ENCODE measurements around the gene PF4V1.

PF4V1 gene

GRCh38 chr4:73852771-73853170 is 325 bp upstream of the PF4V1 start:
- H3K4me3 ChIP-seq (ENCODE audit: control insufficient read depth in 1 of 7, extremely low read depth in 1 of 7, insufficient read depth in 4 of 7, low read depth in 2 of 7, low read length in 6 of 7), result no peak overlapping the region
- CTCF ChIA-PET, result interaction anchor here (0.9 to 2.1 kb wide), 6 partner anchors 9 to 246 kb away, joined by 3 to 10 read pairs (median 4); partner anchors contain the start of gene CXCL2
- POLR2A ChIA-PET, result no interaction called here

GRCh38 chr4:73853718-73854473 is 800 bp downstream of the PF4V1 start:
- ChIA-PET CTCF (interaction anchor here (0.8 to 2.1 kb wide), 9 partner anchors 8 to 275 kb away, joined by 3 to 10 read pairs (median 3); no protein-coding TSS in a partner anchor), POLR2A (no interaction called here)
- 41% methylated on average over 5 of the region's 8 CpGs for WGBS (ENCODE audit: insufficient coverage)
- peaks cover 0 to 10% (median 4%) of the 10 kb centered on the region in 4 experiments for H3K4me1 ChIP-seq (ENCODE audit: control extremely low read depth in 1 of 4, control insufficient read depth in 4 of 4, insufficient read depth in 4 of 4, low read length in 3 of 4)
- no peaks in the 10 kb centered on the region for H3K9me3 ChIP-seq (ENCODE audit: control extremely low read depth in 1 of 5, control insufficient read depth in 4 of 5, insufficient read depth in 2 of 5, low read depth in 1 of 5, low read length in 4 of 5)
- DNase-seq, result no peak
- peak overlapping the region in 3 of 7 experiments; percentile 24 to 60 (median 49) for H3K4me3 ChIP-seq (ENCODE audit: control insufficient read depth in 1 of 7, extremely low read depth in 1 of 7, insufficient read depth in 4 of 7, low read depth in 2 of 7, low read length in 6 of 7)
- no peaks in the 10 kb centered on the region for H3K36me3 ChIP-seq (ENCODE audit: control insufficient read depth in 4 of 4, insufficient read depth in 4 of 4, low read length in 3 of 4)
- H3K27ac ChIP-seq (ENCODE audit: insufficient read depth in 1 of 2, low read depth in 1 of 2, low read length in 2 of 2, poor library complexity in 1 of 2, severe bottlenecking in 2 of 2), result no peak overlapping the region
- H3K27me3 ChIP-seq (replicated peaks in 2 of 5; ENCODE audit: control insufficient read depth in 4 of 5, insufficient read depth in 5 of 5, low read length in 4 of 5), result peaks cover 0 to 9% (median 7%) of the 10 kb centered on the region in 5 experiments

More at GRCh38 chr4:73852771-73853170, 325 bp upstream of the PF4V1 start:
- H3K36me3 ChIP-seq (ENCODE audit: control insufficient read depth in 4 of 4, insufficient read depth in 4 of 4, low read length in 3 of 4), result no peaks in the 10 kb centered on the region
- peaks cover 0 to 9% (median 7%) of the 10 kb centered on the region in 5 experiments for H3K27me3 ChIP-seq (replicated peaks in 2 of 5; ENCODE audit: control insufficient read depth in 4 of 5, insufficient read depth in 5 of 5, low read length in 4 of 5)
- no peak overlapping the region for H3K27ac ChIP-seq (ENCODE audit: insufficient read depth in 1 of 2, low read depth in 1 of 2, low read length in 2 of 2, poor library complexity in 1 of 2, severe bottlenecking in 2 of 2)
- peak in 2 of 3 donors; percentile 19 to 45 for DNase-seq
- H3K4me1 ChIP-seq (ENCODE audit: control extremely low read depth in 1 of 4, control insufficient read depth in 4 of 4, insufficient read depth in 4 of 4, low read length in 3 of 4), result peaks cover 0 to 12% (median 5%) of the 10 kb centered on the region in 4 experiments
- H3K9me3 ChIP-seq (ENCODE audit: control extremely low read depth in 1 of 5, control insufficient read depth in 4 of 5, insufficient read depth in 2 of 5, low read depth in 1 of 5, low read length in 4 of 5), result no peaks in the 10 kb centered on the region

GRCh38 chr4:73855406-73855805 is 2.3 kb downstream of the PF4V1 start:
- Histone ChIP-seq H3K27ac (ENCODE audit: insufficient read depth in 1 of 2, low read depth in 1 of 2, low read length in 2 of 2, poor library complexity in 1 of 2, severe bottlenecking in 2 of 2) (no peak overlapping the region), H3K9me3 (ENCODE audit: control extremely low read depth in 1 of 5, control insufficient read depth in 4 of 5, insufficient read depth in 2 of 5, low read depth in 1 of 5, low read length in 4 of 5) (no peaks in the 10 kb centered on the region), H3K27me3 (replicated peaks in 2 of 5; ENCODE audit: control insufficient read depth in 4 of 5, insufficient read depth in 5 of 5, low read length in 4 of 5) (peaks cover 0 to 9% (median 7%) of the 10 kb centered on the region in 5 experiments), H3K36me3 (ENCODE audit: control insufficient read depth in 4 of 4, insufficient read depth in 4 of 4, low read length in 3 of 4) (no peaks in the 10 kb centered on the region), H3K4me3 (ENCODE audit: control insufficient read depth in 1 of 7, extremely low read depth in 1 of 7, insufficient read depth in 4 of 7, low read depth in 2 of 7, low read length in 6 of 7) (no peak overlapping the region), H3K4me1 (ENCODE audit: control extremely low read depth in 1 of 4, control insufficient read depth in 4 of 4, insufficient read depth in 4 of 4, low read length in 3 of 4) (peaks cover 0 to 18% (median 11%) of the 10 kb centered on the region in 4 experiments)
- ChIA-PET CTCF (interaction anchor here (0.6 to 1.4 kb wide), 2 partner anchors 9 to 123 kb away, joined by 3 to 4 read pairs; no protein-coding TSS in a partner anchor), POLR2A (no interaction called here)
- DNase-seq, result no peak
- no CpG with 5 or more reads among the region's 4 CpGs for WGBS (ENCODE audit: insufficient coverage)

DNA sequence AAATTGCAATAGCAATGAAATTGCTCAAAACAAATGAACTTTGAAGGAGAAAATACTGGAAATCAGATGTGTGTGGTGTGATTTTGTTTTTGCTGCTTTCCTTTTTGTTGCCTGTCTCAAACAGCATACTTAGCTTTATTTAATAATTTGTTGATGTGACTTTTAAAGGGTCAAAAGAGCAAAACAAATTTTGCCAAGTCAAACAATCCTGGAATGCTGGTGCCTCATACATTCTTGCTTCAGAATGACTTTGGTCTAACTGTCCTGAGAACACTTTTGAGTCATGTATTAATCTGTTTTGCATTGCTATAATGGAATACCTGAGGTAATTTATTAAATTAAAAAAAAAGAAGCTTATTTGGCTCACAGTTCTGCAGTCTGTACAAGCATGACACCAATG is 3.4 kb downstream of the PF4V1 start:
- Histone ChIP-seq H3K36me3 (ENCODE audit: control insufficient read depth in 4 of 4, insufficient read depth in 4 of 4, low read length in 3 of 4) (no peaks in the 10 kb centered on the region), H3K27me3 (replicated peaks in 2 of 5; ENCODE audit: control insufficient read depth in 4 of 5, insufficient read depth in 5 of 5, low read length in 4 of 5) (peaks cover 0 to 9% (median 7%) of the 10 kb centered on the region in 5 experiments), H3K4me1 (ENCODE audit: control extremely low read depth in 1 of 4, control insufficient read depth in 4 of 4, insufficient read depth in 4 of 4, low read length in 3 of 4) (peaks cover 0 to 18% (median 11%) of the 10 kb centered on the region in 4 experiments), H3K4me3 (ENCODE audit: control insufficient read depth in 1 of 7, extremely low read depth in 1 of 7, insufficient read depth in 4 of 7, low read depth in 2 of 7, low read length in 6 of 7) (no peak overlapping the region), H3K9me3 (ENCODE audit: control extremely low read depth in 1 of 5, control insufficient read depth in 4 of 5, insufficient read depth in 2 of 5, low read depth in 1 of 5, low read length in 4 of 5) (no peaks in the 10 kb centered on the region), H3K27ac (ENCODE audit: insufficient read depth in 1 of 2, low read depth in 1 of 2, low read length in 2 of 2, poor library complexity in 1 of 2, severe bottlenecking in 2 of 2) (no peak overlapping the region)
- DNase-seq, result no peak
- ChIA-PET CTCF (interaction anchor here (0.8 kb wide), 1 partner anchor 11 kb away, joined by 3 read pairs; no protein-coding TSS in a partner anchor), POLR2A (no interaction called here)

GRCh38 chr4:73859614-73860088 is 6.6 kb downstream of the PF4V1 start:
- peaks cover 0 to 2% (median 0%) of the 10 kb centered on the region in 5 experiments for H3K27me3 ChIP-seq (replicated peaks in 2 of 5; ENCODE audit: control insufficient read depth in 4 of 5, insufficient read depth in 5 of 5, low read length in 4 of 5)
- H3K9me3 ChIP-seq (ENCODE audit: control extremely low read depth in 1 of 5, control insufficient read depth in 4 of 5, insufficient read depth in 2 of 5, low read depth in 1 of 5, low read length in 4 of 5), result no peaks in the 10 kb centered on the region
- no peak overlapping the region for H3K4me3 ChIP-seq (ENCODE audit: control insufficient read depth in 1 of 7, extremely low read depth in 1 of 7, insufficient read depth in 4 of 7, low read depth in 2 of 7, low read length in 6 of 7)
- H3K36me3 ChIP-seq (ENCODE audit: control insufficient read depth in 4 of 4, insufficient read depth in 4 of 4, low read length in 3 of 4), result no peaks in the 10 kb centered on the region
- POLR2A ChIA-PET, result no interaction called here
- H3K27ac ChIP-seq (ENCODE audit: insufficient read depth in 1 of 2, low read depth in 1 of 2, low read length in 2 of 2, poor library complexity in 1 of 2, severe bottlenecking in 2 of 2), result no peak overlapping the region
- CTCF ChIA-PET, result interaction anchor here (0.7 to 2.5 kb wide), 10 partner anchors 9 to 274 kb away, joined by 3 to 21 read pairs (median 4); partner anchors contain the start of gene CXCL6
- DNase-seq, result peak in 2 of 3 donors; percentile 64 to 70
- peaks cover 0 to 9% (median 8%) of the 10 kb centered on the region in 4 experiments for H3K4me1 ChIP-seq (ENCODE audit: control extremely low read depth in 1 of 4, control insufficient read depth in 4 of 4, insufficient read depth in 4 of 4, low read length in 3 of 4)

GRCh38 chr4:73860181-73860580 is 7.1 kb downstream of the PF4V1 start:
- H3K36me3 ChIP-seq (ENCODE audit: control insufficient read depth in 4 of 4, insufficient read depth in 4 of 4, low read length in 3 of 4), result no peaks in the 10 kb centered on the region
- no peak for DNase-seq
- H3K4me3 ChIP-seq (ENCODE audit: control insufficient read depth in 1 of 7, extremely low read depth in 1 of 7, insufficient read depth in 4 of 7, low read depth in 2 of 7, low read length in 6 of 7), result no peak overlapping the region
- no peaks in the 10 kb centered on the region for H3K9me3 ChIP-seq (ENCODE audit: control extremely low read depth in 1 of 5, control insufficient read depth in 4 of 5, insufficient read depth in 2 of 5, low read depth in 1 of 5, low read length in 4 of 5)
- no peak overlapping the region for H3K27ac ChIP-seq (ENCODE audit: insufficient read depth in 1 of 2, low read depth in 1 of 2, low read length in 2 of 2, poor library complexity in 1 of 2, severe bottlenecking in 2 of 2)
- WGBS (ENCODE audit: insufficient coverage), result no CpG with 5 or more reads among the region's 4 CpGs
- H3K27me3 ChIP-seq (replicated peaks in 2 of 5; ENCODE audit: control insufficient read depth in 4 of 5, insufficient read depth in 5 of 5, low read length in 4 of 5), result no peaks in the 10 kb centered on the region
- ChIA-PET CTCF (interaction anchor here (0.8 to 2.5 kb wide), 7 partner anchors 8 to 198 kb away, joined by 3 to 21 read pairs (median 4); partner anchors contain the start of gene CXCL6), POLR2A (no interaction called here)
- peaks cover 0 to 9% (median 8%) of the 10 kb centered on the region in 4 experiments for H3K4me1 ChIP-seq (ENCODE audit: control extremely low read depth in 1 of 4, control insufficient read depth in 4 of 4, insufficient read depth in 4 of 4, low read length in 3 of 4)

DNA sequence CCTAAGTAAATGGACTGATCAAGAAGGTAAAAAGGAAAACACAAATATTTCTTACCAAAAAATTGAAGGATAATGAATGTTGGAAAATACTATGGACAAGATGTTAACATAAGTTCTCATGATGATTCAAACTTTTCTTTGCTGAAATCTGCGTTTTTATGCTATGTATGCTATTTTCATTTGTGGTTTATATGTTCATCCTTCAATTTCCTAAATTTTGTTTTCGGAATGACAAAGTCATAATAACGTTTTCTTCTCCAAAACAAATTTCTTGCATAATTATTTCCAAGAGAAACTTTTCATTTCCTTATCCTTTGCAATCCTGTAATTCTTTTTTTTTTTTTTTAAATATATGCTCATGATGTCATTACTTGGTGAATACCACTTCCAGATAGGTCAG is 7.8 kb downstream of the PF4V1 start:
- ChIA-PET CTCF (interaction anchor here (2.1 to 2.4 kb wide), 2 partner anchors 8 to 11 kb away, joined by 6 to 10 read pairs; partner anchors contain the start of gene PF4V1), POLR2A (no interaction called here)
- Histone ChIP-seq H3K9me3 (ENCODE audit: control extremely low read depth in 1 of 5, control insufficient read depth in 4 of 5, insufficient read depth in 2 of 5, low read depth in 1 of 5, low read length in 4 of 5) (no peaks in the 10 kb centered on the region), H3K4me3 (ENCODE audit: control insufficient read depth in 1 of 7, extremely low read depth in 1 of 7, insufficient read depth in 4 of 7, low read depth in 2 of 7, low read length in 6 of 7) (no peak overlapping the region), H3K36me3 (ENCODE audit: control insufficient read depth in 4 of 4, insufficient read depth in 4 of 4, low read length in 3 of 4) (no peaks in the 10 kb centered on the region), H3K27me3 (replicated peaks in 2 of 5; ENCODE audit: control insufficient read depth in 4 of 5, insufficient read depth in 5 of 5, low read length in 4 of 5) (no peaks in the 10 kb centered on the region), H3K27ac (ENCODE audit: insufficient read depth in 1 of 2, low read depth in 1 of 2, low read length in 2 of 2, poor library complexity in 1 of 2, severe bottlenecking in 2 of 2) (no peak overlapping the region), H3K4me1 (ENCODE audit: control extremely low read depth in 1 of 4, control insufficient read depth in 4 of 4, insufficient read depth in 4 of 4, low read length in 3 of 4) (peaks cover 0 to 9% (median 8%) of the 10 kb centered on the region in 4 experiments)
- DNase-seq, result no peak
- WGBS (ENCODE audit: insufficient coverage), result no CpG with 5 or more reads among the region's 3 CpGs

Measured in common myeloid progenitor, CD34-positive (primary cell).